GM12878 (cell line): ENCODE measurements around the gene MFSD6. TPM values are rescaled to one million over a fixed set of nuclear protein-coding genes. Genes with fewer than 3 reads are reported as not detected.

Source experiments
- ATAC-seq: fragments of 200-7000 bp; cut with Tn5 transposase; 3 replicates; pipeline ENCODE4 v1.9.1; 2020; ENCODE audit warnings: mild to moderate bottlenecking, moderate library complexity
- BruUV-seq: library from RNA; stranded (reverse); fragments of 400-500 nt; replicated peaks from 2 replicates; lab custom pipeline; 2021; lab: Mats Ljungman, UMichigan
- CTCF ChIA-PET: fragments of 300-600 bp; sonication (Branson Sonifier 250); formaldehyde crosslinking; extraction: SDS; loops from one replicate; lab custom pipeline; 2021; ENCODE audit warnings: inconsistent platforms; lab: Yijun Ruan, JAX
- POLR2A ChIA-PET: fragments of 350-600 bp; formaldehyde crosslinking; extraction: SDS; loops from one replicate; lab custom pipeline; 2021; ENCODE audit warnings: inconsistent platforms; lab: Charles Lee
- RAD21 ChIA-PET: fragments of 300-600 bp; sonication (Branson Sonifier 250); formaldehyde crosslinking; loops from one replicate; lab custom pipeline; 2023; ENCODE audit warnings: antibody characterized with exemption; ENCODE audit not compliant: unreplicated experiment; lab: Charles Lee
- SMC1A ChIA-PET: fragments of 300-600 bp; sonication (Branson Sonifier 250); formaldehyde crosslinking; loops from one replicate; lab custom pipeline; 2023; ENCODE audit not compliant: unreplicated experiment, uncharacterized antibody; lab: Charles Lee
- DNase-seq: peaks from one replicate; pipeline ENCODE4 v3.0.0-alpha.2; 2011; ENCODE audit warnings: low read depth, low spot score
- FAIRE-seq: peaks from 3 replicates; lab custom pipeline; 2011; peaks lifted over from hg19 to GRCh38; lab: Jason Lieb, UNC
- H2AFZ ChIP-seq: 2 replicates; pipeline ENCODE4 v1.6.0; 2011; ENCODE audit warnings: low read depth, low read length, control low read depth; ENCODE audit not compliant: control insufficient read depth
- H3K27ac ChIP-seq: 2 replicates; pipeline ENCODE4 v1.5.1; 2011; ENCODE audit warnings: control low read depth; ENCODE audit not compliant: control insufficient read depth, insufficient read depth
- H3K27me3 ChIP-seq, 2 experiments: replicated peaks in 1 of 2; 2 replicates each; pipeline versions ENCODE4 v1.6.0 to v1.6.1; 2011; ENCODE audit warnings: low read length in 1 of 2; ENCODE audit not compliant: control insufficient read depth in 2 of 2, insufficient read depth in 2 of 2
- H3K36me3 ChIP-seq, 2 experiments: 2 replicates each; pipeline ENCODE4 v1.5.1; 2011; ENCODE audit warnings: low read length in 1 of 2; ENCODE audit not compliant: control insufficient read depth in 2 of 2, insufficient read depth in 2 of 2
- H3K4me1 ChIP-seq: 2 replicates; pipeline ENCODE4 v1.6.1; 2011; ENCODE audit warnings: mild to moderate bottlenecking, low read length, moderate library complexity, mixed read lengths; ENCODE audit not compliant: control insufficient read depth, insufficient read depth
- H3K4me2 ChIP-seq: 2 replicates; pipeline ENCODE4 v1.6.0; 2011; ENCODE audit warnings: control low read depth; ENCODE audit not compliant: control insufficient read depth, insufficient read depth
- H3K4me3 ChIP-seq: fragments of 200-600 bp; sonication (generic); 2 replicates; pipeline ENCODE4 v1.5.1; 2016
- H3K79me2 ChIP-seq: 2 replicates; pipeline ENCODE4 v1.6.0; 2011; ENCODE audit warnings: low read length; ENCODE audit not compliant: control insufficient read depth, insufficient read depth
- H3K9ac ChIP-seq: 2 replicates; pipeline ENCODE4 v1.8.0; 2011; ENCODE audit warnings: low read length, control low read depth, mixed read lengths; ENCODE audit not compliant: control insufficient read depth, insufficient read depth
- H3K9me3 ChIP-seq: replicated peaks from 3 replicates; pipeline ENCODE4 v1.5.1; 2011; ENCODE audit warnings: mild to moderate bottlenecking, low read length; ENCODE audit not compliant: control insufficient read depth, insufficient read depth
- H4K20me1 ChIP-seq: 2 replicates; pipeline ENCODE4 v1.6.0; 2011; ENCODE audit not compliant: control insufficient read depth, insufficient read depth
- BCL3 ChIP-seq: IDR thresholded peaks from 2 replicates; pipeline ENCODE4 v1.6.1; 2011; ENCODE audit warnings: borderline replicate concordance, low read depth, mild to moderate bottlenecking, moderate library complexity, low read length; ENCODE audit not compliant: insufficient read depth, poor library complexity, severe bottlenecking
- RUNX3 ChIP-seq: IDR thresholded peaks from 2 replicates; pipeline ENCODE4 v1.6.1; 2012; ENCODE audit warnings: low read length, inconsistent platforms
- WGBS: methylation state at CpG from one replicate; pipeline ENCODE4 v1.1.6; 2016; ENCODE audit warnings: low lambda C conversion rate; ENCODE audit not compliant: insufficient replicate concordance, insufficient coverage; ENCODE audit errors: missing lambda C conversion rate; 5-methylcytosine and 5-hydroxymethylcytosine counted together
- in situ Hi-C: fragments of 300-500 bp; cut with MboI; formaldehyde crosslinking; loops from 9 replicates; pipeline ENCODE4 v1.14.3; 2018; ENCODE audit warnings: mixed read lengths
- intact Hi-C: fragments of 100-400 bp; cut with micrococcal nuclease; formaldehyde crosslinking; loops from one replicate; pipeline ENCODE4 v1.14.2; 2022; ENCODE audit not compliant: unreplicated experiment
- polyA plus RNA-seq, 11 experiments: library from polyadenylated mRNA; depleted of rRNA in 4 of 11; unstranded in 6 of 11; stranded (reverse) in 5 of 11; fragments of >200 nt; fragmentation: Nextera tagmentation in 4 of 11; fragmentation: Illumina TruSeq in 1 of 11; extraction: Ambion mirVana in 4 of 11; extraction: Trizol in 1 of 11; gene quantifications; 1 replicate in 1 of 11; 2 replicates in 10 of 11; pipeline versions ENCODE4 v1.2.1 to v1.2.3, GENCODE V29; 2011 to 2016; ENCODE audit warnings: inconsistent platforms in 2 of 11, missing spikeins in 2 of 11, low read depth in 1 of 11
- total RNA-seq, 4 experiments: library from RNA; depleted of rRNA in 3 of 4; stranded (reverse); fragments of >200 nt in 3 of 4; fragmentation: Illumina TruSeq in 1 of 4; extraction: Trizol in 1 of 4; gene quantifications; 2 replicates each; pipeline versions ENCODE4 v1.2.1 to v1.2.3, GENCODE V29; 2013 to 2021

Gene MFSD6
- total and polyA plus RNA-seq, 10 of the 15 experiments (the other 5 are each of a cell fraction or from before 2014, with no cell fraction given): 6.7 to 42.6 (median 24.2) TPM

- in situ Hi-C loops: no loop called here
- H3K4me3 ChIP-seq: no peak overlapping the region
- peaks cover 35% of the 10 kb centered on the region for H3K79me2 ChIP-seq
- intact Hi-C loops: loop anchor here (5.0 kb wide), 3 partner anchors 122 to 747 kb away; partner anchors contain the start of genes MFSD6, ORMDL1 and PMS1
- no peaks in the 10 kb centered on the region for H3K9me3 ChIP-seq
- ChIA-PET POLR2A (interaction anchor here (0.5 to 2.9 kb wide), 9 partner anchors 13 to 149 kb away, joined by 3 to 10 read pairs (median 4); no protein-coding TSS in a partner anchor), SMC1A (interaction anchor here (0.6 to 3.9 kb wide), 20 partner anchors 9 to 265 kb away, joined by 3 to 36 read pairs (median 4); partner anchors contain the start of gene NAB1), RAD21 (interaction anchor here (1.2 to 5.8 kb wide), 7 partner anchors 13 to 151 kb away, joined by 3 to 36 read pairs (median 3); no protein-coding TSS in a partner anchor), CTCF (interaction anchor here (0.6 to 3.2 kb wide), 8 partner anchors 9 to 189 kb away, joined by 3 to 19 read pairs (median 4); no protein-coding TSS in a partner anchor)
- WGBS: 17% methylated on average over 3 of the region's 3 CpGs
- FAIRE-seq: no peak
- TF ChIP-seq BCL3 (no peak), RUNX3 (0 out of 2 replicates have a peak, but pooled peaks have one; percentile 16)
- ATAC-seq: no peak
- peak overlapping the region; percentile 68 for H2AFZ ChIP-seq
- no peak for DNase-seq
- peak overlapping the region; percentile 23 for H3K27ac ChIP-seq
- no peak overlapping the region for H3K9ac ChIP-seq
- no peaks in the 10 kb centered on the region for H3K36me3 ChIP-seq
- H3K4me2 ChIP-seq: peak overlapping the region; percentile 61; the same call in 1 of the 2 replicates
- no peaks in the 10 kb centered on the region for H3K27me3 ChIP-seq
- H3K4me1 ChIP-seq: peaks cover 44% of the 10 kb centered on the region
- no peaks in the 10 kb centered on the region for H4K20me1 ChIP-seq
- no TSS peak for BruUV-seq
Observed at GRCh38 chr2:190529486-190530247, 121.5 kb downstream of the MFSD6 start.
